ENCODE data around the gene SSC5D. TPM values are rescaled to one million over a fixed set of nuclear protein-coding genes. Genes with fewer than 3 reads are reported as not detected.

SSC5D gene
- polyA plus RNA-seq, 6 donors from 2014 or later = 0.05 to 0.11 (median 0.09) TPM; not detected in 2

DNA sequence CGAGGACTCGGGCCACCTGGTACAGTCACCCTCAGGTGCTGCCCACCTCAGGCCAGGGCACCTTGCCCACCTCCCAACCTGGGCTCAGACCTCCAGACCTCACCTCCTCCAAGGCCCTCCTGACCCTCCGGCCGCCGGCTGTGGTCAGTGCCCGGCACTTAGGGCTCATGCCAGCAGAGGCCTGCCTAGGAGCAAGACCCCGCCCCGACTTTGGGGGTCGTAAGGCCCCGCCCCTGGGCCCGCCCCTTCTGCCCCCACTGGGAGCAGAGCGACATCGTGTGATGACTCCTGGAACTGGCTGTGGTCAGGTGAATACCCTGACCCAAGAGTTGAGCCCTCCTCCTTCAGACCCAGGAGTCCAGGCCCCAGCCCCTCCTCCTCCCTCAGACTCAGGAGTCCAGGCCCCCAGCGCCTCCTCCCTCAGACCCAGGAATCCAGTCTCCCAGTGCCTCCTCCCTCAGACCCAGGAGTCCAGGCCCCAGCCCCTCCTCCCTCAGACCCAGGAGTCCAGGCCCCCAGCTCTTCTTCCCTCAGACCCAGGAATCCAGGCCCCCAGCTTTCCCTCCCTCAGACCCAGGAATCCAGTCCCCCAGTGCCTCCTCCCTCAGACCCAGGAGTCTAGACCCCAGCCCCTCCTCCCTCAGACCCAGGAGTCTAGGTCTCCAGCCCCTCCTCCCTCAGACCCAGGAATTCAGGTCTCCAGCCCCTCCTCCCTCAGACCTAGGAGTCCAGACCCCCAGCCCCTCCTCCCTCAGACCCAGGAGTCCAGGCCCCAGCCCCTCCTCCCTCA is 48.9 kb downstream of the SSC5D start, which contains the start of gene SBK2:
Gene SBK2 (minus strand): TSS at position 183 of the 790 bp plus-strand sequence. CDS start 839 bp downstream, outside the sequence.
- ATAC-seq (ENCODE audit: low read depth in 2 of 2) = no peak
- no peak within 1 kb of the TSS for H3K27ac Mint-ChIP-seq
- H3K36me3 Mint-ChIP-seq = no peaks in the 10 kb centered on the region

DNA sequence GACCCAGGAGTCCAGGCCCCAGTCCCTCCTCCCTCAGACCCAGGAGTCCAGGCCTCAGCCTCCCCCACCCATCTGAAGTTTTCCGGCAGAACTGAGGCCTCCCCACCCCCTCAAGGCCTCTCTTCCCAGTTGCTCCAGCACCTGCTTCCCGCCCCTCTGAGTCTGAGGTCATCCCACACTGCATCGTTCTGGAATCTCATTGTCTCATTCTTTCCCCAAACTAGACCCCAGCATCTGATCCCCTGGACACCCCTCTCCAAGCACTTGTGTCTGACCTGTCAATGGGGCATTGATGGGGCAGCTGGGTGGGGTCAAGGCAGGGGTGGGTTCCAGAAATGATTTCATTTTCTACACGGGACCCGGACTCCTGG is 49.5 kb downstream of the SSC5D start:
- no peaks in the 10 kb centered on the region for H3K36me3 Mint-ChIP-seq
- H3K27ac Mint-ChIP-seq = no peak overlapping the region
- DNase-seq (no peak), ATAC-seq (ENCODE audit: low read depth in 2 of 2) (no peak)
- no peak overlapping the region for H3K4me3 Mint-ChIP-seq
- H3K9me3 Mint-ChIP-seq = no peaks in the 10 kb centered on the region
- H3K27me3 Mint-ChIP-seq = peaks cover 6 to 21% (median 16%) of the 10 kb centered on the region in 3 donors
- no peaks in the 10 kb centered on the region for H3K4me1 Mint-ChIP-seq

More for the DNA sequence above, 48.9 kb downstream of the SSC5D start, which contains the start of gene SBK2:
- peaks cover 6 to 16% (median 13%) of the 10 kb centered on the region in 3 donors for H3K27me3 Mint-ChIP-seq
- H3K9me3 Mint-ChIP-seq = no peaks in the 10 kb centered on the region
- H3K4me1 Mint-ChIP-seq = no peaks in the 10 kb centered on the region
- H3K4me3 Mint-ChIP-seq = no peak within 1 kb of the TSS
- no peak for DNase-seq

DNA sequence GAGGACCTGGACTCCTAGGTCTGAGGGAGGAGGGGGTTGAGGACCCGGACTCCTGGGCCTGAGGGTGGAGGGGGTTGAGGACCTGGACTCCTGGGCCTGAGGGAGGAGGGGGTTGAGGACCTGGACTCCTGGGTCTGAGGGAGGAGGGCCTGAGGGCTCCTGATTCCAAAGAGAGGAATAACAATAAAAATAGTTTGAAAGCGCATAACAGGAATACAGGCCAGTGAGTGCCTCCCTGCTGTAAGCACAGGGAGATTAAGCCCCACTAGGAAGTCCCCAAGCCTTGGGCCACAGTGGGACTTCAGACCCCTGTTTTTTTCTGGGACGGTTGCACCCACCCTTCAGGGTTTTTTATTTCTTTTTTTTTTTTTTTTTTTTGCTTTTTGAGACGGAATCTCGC is 49.9 kb downstream of the SSC5D start:
- ATAC-seq (ENCODE audit: low read depth in 2 of 2) (no peak), DNase-seq (no peak)
- peaks cover 0 to 2% of the 10 kb centered on the region in 2 donors for H3K36me3 Mint-ChIP-seq
- no peak overlapping the region for H3K27ac Mint-ChIP-seq
- H3K9me3 Mint-ChIP-seq = peaks cover 0 to under 1% (median 0%) of the 10 kb centered on the region in 7 donors
- H3K4me3 Mint-ChIP-seq = no peak overlapping the region
- peaks cover 6 to 21% (median 19%) of the 10 kb centered on the region in 3 donors for H3K27me3 Mint-ChIP-seq
- H3K4me1 Mint-ChIP-seq = no peaks in the 10 kb centered on the region

DNA sequence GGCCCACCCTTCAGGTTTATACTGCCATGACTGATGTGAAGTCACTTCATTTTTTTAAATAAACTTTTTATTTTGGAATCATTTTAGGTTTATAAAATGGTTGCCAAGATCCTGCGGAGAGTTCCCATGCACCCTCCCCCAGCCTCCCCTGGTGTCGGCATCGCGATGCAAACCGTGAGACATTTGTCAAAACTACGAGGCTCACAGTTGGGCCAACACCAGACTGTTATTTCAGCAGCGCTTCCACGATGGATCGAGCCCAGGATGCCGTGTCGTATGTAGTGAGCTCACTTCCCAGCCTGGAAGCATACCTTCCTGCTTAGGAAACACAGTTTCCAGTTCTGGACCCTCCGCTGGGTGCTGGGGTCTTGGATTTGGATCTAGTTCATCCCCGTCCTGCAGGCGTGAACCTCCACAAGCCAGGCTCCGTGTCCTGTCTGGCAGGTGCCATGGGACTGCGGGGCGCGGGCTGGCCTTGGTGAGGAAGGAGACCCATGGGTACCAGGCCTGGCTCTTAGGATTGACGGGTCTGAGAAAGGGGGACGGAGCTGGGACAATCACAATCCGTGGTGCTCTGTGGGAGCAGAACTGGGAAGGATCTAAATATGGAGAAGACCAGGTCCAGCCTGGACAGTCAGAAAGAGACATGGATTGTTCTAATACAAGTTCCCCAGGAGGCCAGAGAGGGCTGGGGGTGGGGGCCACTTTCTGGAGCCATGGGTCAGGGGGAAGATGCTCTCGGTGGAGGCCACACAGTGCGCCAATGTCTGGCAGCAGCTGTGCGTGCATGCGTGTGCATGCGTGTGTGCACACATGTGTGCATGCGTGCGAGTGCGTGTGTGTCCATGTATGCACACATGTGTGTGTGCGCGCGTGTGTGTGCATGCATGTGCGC is 51.1 kb downstream of the SSC5D start:
- Mint-ChIP-seq H3K36me3 (peaks cover 0 to 8% of the 10 kb centered on the region in 2 donors), H3K4me1 (no peaks in the 10 kb centered on the region), H3K9me3 (peaks cover 0 to 5% (median 0%) of the 10 kb centered on the region in 7 donors), H3K4me3 (no peak overlapping the region), H3K27me3 (peaks cover 11 to 25% (median 24%) of the 10 kb centered on the region in 3 donors), H3K27ac (no peak overlapping the region)
- no peak for ATAC-seq (ENCODE audit: low read depth in 2 of 2)
- no peak for DNase-seq

DNA sequence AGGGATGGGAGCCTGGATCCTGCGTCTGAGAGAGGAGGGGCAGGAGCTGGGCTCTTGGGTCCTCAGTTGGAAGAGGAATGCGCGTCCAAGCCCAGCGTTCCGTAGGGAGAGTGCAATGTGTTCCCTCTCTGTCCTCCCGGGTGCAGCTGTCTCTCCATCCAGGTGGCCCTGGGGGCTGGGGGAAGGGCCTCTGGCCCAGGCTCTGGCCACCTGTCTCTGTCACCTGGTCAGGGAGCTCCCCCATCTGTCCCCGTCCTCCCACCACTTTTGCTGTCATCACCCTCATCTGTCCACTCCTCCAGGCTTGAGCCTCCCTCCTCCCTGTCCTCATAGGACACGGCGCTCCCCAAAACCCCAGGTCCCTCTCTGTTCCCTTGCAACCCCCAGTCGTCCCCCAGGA is 52.4 kb downstream of the SSC5D start:
- no peak for DNase-seq
- no peak overlapping the region for H3K27ac Mint-ChIP-seq
- peaks cover 0 to 14% of the 10 kb centered on the region in 2 donors for H3K36me3 Mint-ChIP-seq
- H3K4me1 Mint-ChIP-seq = peaks cover 0 to 2% (median under 1%) of the 10 kb centered on the region in 3 donors
- H3K27me3 Mint-ChIP-seq = peaks cover 11 to 32% (median 32%) of the 10 kb centered on the region in 3 donors
- peaks cover 0 to 5% (median 0%) of the 10 kb centered on the region in 7 donors for H3K9me3 Mint-ChIP-seq
- H3K4me3 Mint-ChIP-seq = no peak overlapping the region
- no peak for ATAC-seq (ENCODE audit: low read depth in 2 of 2)

DNA sequence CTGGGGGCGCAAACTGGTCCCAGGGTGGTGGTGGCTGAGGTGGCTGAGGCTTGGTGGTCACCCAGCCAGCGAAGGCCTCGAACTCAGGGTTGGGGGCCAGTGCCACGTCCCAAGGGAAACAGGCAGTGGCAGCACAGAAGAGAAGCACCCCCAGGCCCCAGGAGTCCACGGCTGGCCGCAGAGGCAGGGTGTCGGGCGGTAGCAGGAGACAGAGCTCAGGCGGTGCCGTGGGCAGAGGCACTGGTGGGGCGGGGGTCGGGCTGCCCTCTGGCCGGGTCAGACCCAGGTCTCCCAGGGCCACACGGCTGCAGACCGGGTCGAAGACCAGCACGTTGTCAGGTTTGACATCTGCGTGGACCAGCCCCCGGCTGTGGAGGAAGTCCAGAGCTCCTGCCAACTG is 52.9 kb downstream of the SSC5D start:
- Mint-ChIP-seq H3K27ac (no peak overlapping the region), H3K9me3 (peaks cover 0 to 5% (median 0%) of the 10 kb centered on the region in 7 donors), H3K27me3 (peaks cover 11 to 37% (median 37%) of the 10 kb centered on the region in 3 donors), H3K36me3 (peaks cover 0 to 19% of the 10 kb centered on the region in 2 donors), H3K4me1 (peaks cover 0 to 5% (median 2%) of the 10 kb centered on the region in 3 donors), H3K4me3 (no peak overlapping the region)
- no peak for ATAC-seq (ENCODE audit: low read depth in 2 of 2)
- no peak for DNase-seq

DNA sequence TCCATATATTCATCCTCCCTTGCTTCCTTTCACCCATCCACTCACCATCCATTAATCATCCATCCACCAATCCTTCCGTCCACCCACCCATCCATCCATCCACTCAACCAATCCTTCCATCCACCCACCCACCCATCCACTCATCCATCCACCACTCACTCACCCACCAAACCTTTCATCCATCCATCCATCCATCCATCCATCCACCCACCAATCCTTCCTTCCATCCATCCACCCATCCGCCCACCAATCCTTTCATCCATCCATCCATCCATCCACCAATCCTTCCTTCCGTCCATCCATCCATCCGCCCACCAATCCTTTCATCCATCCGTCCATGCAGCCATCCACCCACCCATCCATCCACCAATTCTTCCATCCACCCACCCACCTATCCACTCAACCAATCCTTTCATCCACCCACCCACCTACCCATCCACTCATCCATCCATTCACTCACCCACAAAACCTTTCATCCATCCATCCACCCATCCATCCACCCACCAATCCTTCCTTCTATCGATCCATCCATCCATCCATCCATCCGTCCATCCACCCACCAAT is 54.1 kb downstream of the SSC5D start:
- Mint-ChIP-seq H3K27me3 (peaks cover 11 to 44% (median 44%) of the 10 kb centered on the region in 3 donors), H3K9me3 (peaks cover 0 to 5% (median 0%) of the 10 kb centered on the region in 7 donors), H3K4me3 (no peak overlapping the region), H3K36me3 (peaks cover 0 to 21% of the 10 kb centered on the region in 2 donors), H3K4me1 (peaks cover 0 to 7% (median 2%) of the 10 kb centered on the region in 3 donors), H3K27ac (no peak overlapping the region)
- ATAC-seq (ENCODE audit: low read depth in 2 of 2) (no peak), DNase-seq (no peak)

DNA sequence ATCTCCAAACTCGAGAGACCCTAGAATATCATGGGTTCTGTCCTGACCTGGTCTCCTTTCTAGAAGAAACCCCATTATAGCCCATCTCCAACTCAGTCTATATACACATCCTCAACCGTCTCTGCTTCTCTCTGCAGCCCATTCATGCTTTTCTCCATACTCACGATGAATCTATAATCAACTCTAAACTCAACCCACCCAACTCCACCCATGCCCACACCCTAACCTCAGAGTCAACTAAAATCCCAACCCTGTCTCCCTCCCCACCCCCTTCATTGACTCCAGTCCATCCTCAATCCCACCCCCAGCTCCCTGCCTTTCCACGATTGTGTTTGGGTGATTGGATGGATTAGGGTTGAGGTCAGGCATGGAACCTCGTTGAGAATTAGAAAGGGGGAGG is 55.3 kb downstream of the SSC5D start:
- no peak overlapping the region for H3K27ac Mint-ChIP-seq
- H3K9me3 Mint-ChIP-seq = peaks cover 0 to 5% (median 0%) of the 10 kb centered on the region in 7 donors
- peaks cover 15 to 55% (median 53%) of the 10 kb centered on the region in 3 donors for H3K27me3 Mint-ChIP-seq
- no peak for ATAC-seq (ENCODE audit: low read depth in 2 of 2)
- H3K36me3 Mint-ChIP-seq = peaks cover 0 to 21% of the 10 kb centered on the region in 2 donors
- peaks cover 0 to 9% (median 2%) of the 10 kb centered on the region in 3 donors for H3K4me1 Mint-ChIP-seq
- H3K4me3 Mint-ChIP-seq = no peak overlapping the region
- DNase-seq = no peak

DNA sequence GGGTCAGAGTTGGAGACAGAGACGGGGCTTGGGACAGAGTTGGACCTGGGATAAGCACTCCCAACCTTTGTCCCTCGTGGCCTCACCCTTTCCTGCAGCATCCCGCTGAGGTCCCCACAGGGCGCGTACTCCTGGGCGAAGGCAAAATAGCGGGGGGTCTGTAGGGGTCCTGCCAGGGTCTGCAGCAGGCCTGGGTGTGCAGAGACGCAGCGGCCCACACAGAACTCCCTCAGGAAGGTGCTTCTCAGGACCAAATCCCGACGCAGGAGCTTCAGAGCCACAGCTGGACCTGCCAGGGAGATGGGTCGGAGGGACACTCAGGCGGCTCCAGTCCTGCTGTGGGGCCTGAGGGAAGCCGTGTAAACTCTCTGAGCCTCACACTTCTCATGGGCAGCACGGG is 55.8 kb downstream of the SSC5D start:
- H3K27ac Mint-ChIP-seq = no peak overlapping the region
- peaks cover 0 to 5% (median 0%) of the 10 kb centered on the region in 7 donors for H3K9me3 Mint-ChIP-seq
- H3K4me3 Mint-ChIP-seq = no peak overlapping the region
- ATAC-seq (ENCODE audit: low read depth in 2 of 2) = no peak
- H3K27me3 Mint-ChIP-seq = peaks cover 15 to 55% (median 53%) of the 10 kb centered on the region in 3 donors
- H3K4me1 Mint-ChIP-seq = peaks cover 0 to 9% (median 2%) of the 10 kb centered on the region in 3 donors
- peaks cover 0 to 21% of the 10 kb centered on the region in 2 donors for H3K36me3 Mint-ChIP-seq
- no peak for DNase-seq

DNA sequence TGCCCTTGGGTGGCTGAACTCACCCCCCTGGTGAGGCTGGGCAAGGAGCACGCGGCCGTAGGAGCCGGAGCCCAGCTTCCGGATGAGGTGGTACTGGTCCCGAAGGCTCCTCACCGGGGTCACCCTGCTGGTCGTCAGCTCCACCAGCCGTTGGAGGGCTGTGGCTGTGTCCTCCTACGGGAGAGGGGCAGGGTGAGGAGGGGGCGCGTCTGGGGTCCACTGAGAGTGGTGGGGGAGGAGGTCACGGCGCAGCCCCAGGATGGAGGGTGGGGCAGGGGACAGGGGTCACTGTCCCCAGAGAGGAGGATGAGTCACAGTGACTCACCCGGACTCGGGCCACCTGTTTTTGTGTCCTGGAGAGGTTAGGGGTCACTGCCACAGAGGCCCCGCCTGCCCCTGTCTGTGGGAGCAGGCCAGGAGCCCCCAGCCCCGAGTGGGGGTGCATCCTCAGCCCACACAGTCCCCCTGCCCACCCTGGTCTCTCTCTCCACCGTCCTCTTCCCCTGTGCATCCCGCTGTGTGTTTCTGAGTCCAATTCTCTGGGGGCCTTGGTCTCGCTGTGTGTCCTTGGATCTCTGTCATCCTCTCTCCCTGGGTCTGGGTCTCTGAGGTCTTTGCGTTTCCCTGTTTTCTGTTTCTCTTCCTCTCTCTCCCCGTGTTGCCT is 56.7 kb downstream of the SSC5D start:
- DNase-seq = no peak
- H3K9me3 Mint-ChIP-seq = peaks cover 0 to 5% (median 0%) of the 10 kb centered on the region in 7 donors
- H3K4me1 Mint-ChIP-seq = peaks cover 2 to 13% (median 5%) of the 10 kb centered on the region in 3 donors
- peaks cover 0 to 21% of the 10 kb centered on the region in 2 donors for H3K36me3 Mint-ChIP-seq
- H3K27ac Mint-ChIP-seq = no peak overlapping the region
- ATAC-seq (ENCODE audit: low read depth in 2 of 2) = no peak
- peaks cover 19 to 62% (median 58%) of the 10 kb centered on the region in 3 donors for H3K27me3 Mint-ChIP-seq
- H3K4me3 Mint-ChIP-seq = no peak overlapping the region

DNA sequence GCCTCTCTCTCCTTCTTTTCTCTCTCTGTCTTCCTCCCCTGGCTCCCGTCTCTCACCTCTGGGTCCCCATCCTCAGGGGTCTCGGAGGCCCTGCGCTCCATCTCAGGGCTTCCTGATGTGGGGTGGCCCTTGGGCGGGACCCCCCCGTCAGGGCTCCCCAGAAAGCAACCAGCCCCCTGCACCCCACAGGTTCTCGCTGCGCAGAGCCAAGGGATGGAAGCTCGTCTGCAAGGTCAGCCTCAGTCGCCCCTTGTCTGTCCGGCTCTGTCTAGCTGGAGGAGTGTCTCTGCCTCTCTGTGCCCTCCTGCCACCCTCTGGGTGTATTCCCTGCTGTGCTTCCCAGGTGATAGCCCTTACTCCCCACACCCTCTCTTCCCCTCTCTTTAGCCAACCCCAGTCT is 57.2 kb downstream of the SSC5D start, which contains the start of gene SBK3:
Gene SBK3 (minus strand): TSS at position 101 of the 400 bp plus-strand sequence. CDS start 0 bp downstream, at position 101.
- Mint-ChIP-seq H3K4me1 (peaks cover 2 to 13% (median 8%) of the 10 kb centered on the region in 3 donors), H3K36me3 (peaks cover 0 to 21% of the 10 kb centered on the region in 2 donors), H3K4me3 (no peak within 1 kb of the TSS), H3K27ac (no peak within 1 kb of the TSS), H3K9me3 (peaks cover 0 to 5% (median 0%) of the 10 kb centered on the region in 7 donors), H3K27me3 (peaks cover 19 to 67% (median 63%) of the 10 kb centered on the region in 3 donors)
- ATAC-seq (ENCODE audit: low read depth in 2 of 2) (no peak), DNase-seq (no peak)

DNA sequence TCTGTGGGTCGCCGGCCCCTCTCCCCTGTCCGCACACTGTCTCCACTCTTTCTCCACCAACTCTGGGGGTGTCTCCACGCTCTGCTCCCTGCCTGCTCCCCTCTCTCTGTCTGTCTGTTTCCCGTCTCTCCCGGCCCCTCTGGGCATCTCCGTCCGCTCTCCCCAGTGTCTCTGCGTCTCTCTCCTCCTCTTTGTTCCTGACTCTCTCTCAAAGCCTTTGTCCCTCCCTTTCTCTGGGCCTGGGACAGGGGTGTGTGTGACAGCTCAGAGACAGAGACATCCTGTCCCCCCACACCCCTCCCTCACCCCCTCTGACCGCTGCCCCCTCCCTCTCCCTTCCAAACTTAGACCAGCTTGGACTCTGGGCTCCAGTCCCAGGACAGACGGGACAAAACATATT is 57.8 kb downstream of the SSC5D start:
- H3K4me1 Mint-ChIP-seq = peaks cover 2 to 13% (median 8%) of the 10 kb centered on the region in 3 donors
- H3K9me3 Mint-ChIP-seq = peaks cover 0 to 5% (median 0%) of the 10 kb centered on the region in 7 donors
- peaks cover 19 to 68% (median 64%) of the 10 kb centered on the region in 3 donors for H3K27me3 Mint-ChIP-seq

More for the DNA sequence above, 57.8 kb downstream of the SSC5D start:
- DNase-seq (no peak), ATAC-seq (ENCODE audit: low read depth in 2 of 2) (no peak)
- Mint-ChIP-seq H3K27ac (no peak overlapping the region), H3K4me3 (no peak overlapping the region), H3K36me3 (peaks cover 0 to 21% of the 10 kb centered on the region in 2 donors)

All from naive B cell (primary cell).